Esophagus muscularis mucosa (tissue), 4 donors: ENCODE data around the gene SLC26A1.

ENCODE experiments used
- EP300 ChIP-seq: sonication (generic); formaldehyde crosslinking; IDR thresholded peaks from one replicate; pipeline ENCODE4 v1.6.1; 2017; ENCODE audit warnings: antibody characterized with exemption
- POLR2A ChIP-seq: fragments of 450-650 bp; IDR thresholded peaks from one replicate; pipeline ENCODE4 v1.6.1; 2017; ENCODE audit warnings: antibody characterized with exemption, moderate library complexity, mild to moderate bottlenecking, low read depth
- TF ChIP-seq, protein P1 (sequence below), 3 experiments: fragments of 200-600 bp in 2 of 3; fragments of 450-650 bp in 1 of 3; sonication (generic) in 2 of 3; IDR thresholded peaks; one replicate each; pipeline ENCODE4 v1.5.1; 2017 to 2019; ENCODE audit warnings: antibody characterized with exemption in 3 of 3, mild to moderate bottlenecking in 2 of 3, moderate library complexity in 1 of 3

DNA sequence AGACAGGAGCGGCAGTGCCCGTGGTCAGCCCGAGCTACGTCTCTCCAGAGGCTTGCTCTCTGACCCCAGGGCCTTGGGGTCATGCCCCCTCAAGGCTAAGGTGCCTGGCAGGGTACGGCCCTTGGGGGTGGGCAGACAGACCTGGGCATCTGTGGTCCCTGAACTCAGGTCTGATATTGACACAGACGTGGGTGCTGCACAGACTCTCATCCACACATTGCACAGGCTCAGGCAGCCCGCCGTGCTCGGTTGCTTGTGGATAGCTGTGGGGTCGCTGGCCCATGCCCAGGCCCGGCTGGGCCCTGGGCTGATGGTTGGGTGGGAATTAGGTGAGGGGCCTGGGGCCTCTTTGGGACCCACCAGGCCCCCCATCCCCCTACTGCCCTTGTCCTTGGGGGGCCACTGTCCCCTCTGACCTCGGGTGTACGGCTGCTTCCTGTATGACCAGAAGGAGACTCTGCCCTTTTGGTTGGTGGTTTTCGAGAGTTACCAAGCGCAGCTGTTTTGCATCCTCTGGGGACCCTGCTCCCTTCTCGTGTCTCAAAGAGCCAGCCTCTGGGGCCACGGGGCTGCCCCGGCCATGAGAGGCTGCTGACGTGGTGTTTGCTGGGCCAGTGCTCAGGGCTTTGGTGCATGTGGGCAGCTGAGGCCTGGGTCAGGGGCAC lies 28.3 kb upstream of the SLC26A1 start:
- no peak for TF ChIP-seq POLR2A
- TF ChIP-seq, protein P1, sequence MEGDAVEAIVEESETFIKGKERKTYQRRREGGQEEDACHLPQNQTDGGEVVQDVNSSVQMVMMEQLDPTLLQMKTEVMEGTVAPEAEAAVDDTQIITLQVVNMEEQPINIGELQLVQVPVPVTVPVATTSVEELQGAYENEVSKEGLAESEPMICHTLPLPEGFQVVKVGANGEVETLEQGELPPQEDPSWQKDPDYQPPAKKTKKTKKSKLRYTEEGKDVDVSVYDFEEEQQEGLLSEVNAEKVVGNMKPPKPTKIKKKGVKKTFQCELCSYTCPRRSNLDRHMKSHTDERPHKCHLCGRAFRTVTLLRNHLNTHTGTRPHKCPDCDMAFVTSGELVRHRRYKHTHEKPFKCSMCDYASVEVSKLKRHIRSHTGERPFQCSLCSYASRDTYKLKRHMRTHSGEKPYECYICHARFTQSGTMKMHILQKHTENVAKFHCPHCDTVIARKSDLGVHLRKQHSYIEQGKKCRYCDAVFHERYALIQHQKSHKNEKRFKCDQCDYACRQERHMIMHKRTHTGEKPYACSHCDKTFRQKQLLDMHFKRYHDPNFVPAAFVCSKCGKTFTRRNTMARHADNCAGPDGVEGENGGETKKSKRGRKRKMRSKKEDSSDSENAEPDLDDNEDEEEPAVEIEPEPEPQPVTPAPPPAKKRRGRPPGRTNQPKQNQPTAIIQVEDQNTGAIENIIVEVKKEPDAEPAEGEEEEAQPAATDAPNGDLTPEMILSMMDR (IDR thresholded peaks at IDR 0.05), result no peak
- no peak for TF ChIP-seq EP300
